Lung (tissue), 12 donors: ENCODE measurements around the gene PXYLP1. TPM values are rescaled to one million over a fixed set of nuclear protein-coding genes. Genes with fewer than 3 reads are reported as not detected.

Experiments
- ATAC-seq: fragments of 200-7000 bp; cut with Tn5 transposase; one replicate; pipeline ENCODE4 v1.9.1; 2020; ENCODE audit warnings: moderate number of reproducible peaks; ENCODE audit not compliant: insufficient read depth, low FRiP score
- DNase-seq, 3 donors: peaks; one replicate each; pipeline ENCODE4 v3.0.0-alpha.2; 2013 to 2017
- H3K27ac ChIP-seq, 2 donors: one replicate each; pipeline ENCODE4 v1.5.1; 2013; ENCODE audit warnings: mild to moderate bottlenecking in 2 of 2, moderate library complexity in 2 of 2, control low read depth in 1 of 2, inconsistent platforms in 1 of 2, low read depth in 1 of 2, low read length in 1 of 2
- H3K27me3 ChIP-seq, 3 donors: one replicate each; pipeline ENCODE4 v1.5.1; 2013; ENCODE audit warnings: low read length in 2 of 3; ENCODE audit not compliant: control insufficient read depth in 3 of 3, insufficient read depth in 3 of 3
- H3K36me3 ChIP-seq, 4 donors: one replicate each; pipeline ENCODE4 v1.5.1; 2013; ENCODE audit warnings: low read length in 4 of 4, mild to moderate bottlenecking in 1 of 4, moderate library complexity in 1 of 4; ENCODE audit not compliant: control insufficient read depth in 4 of 4, insufficient read depth in 4 of 4
- H3K4me1 ChIP-seq, 5 donors: one replicate each; pipeline ENCODE4 v1.5.1; 2013; ENCODE audit warnings: low read length in 5 of 5, mild to moderate bottlenecking in 2 of 5, moderate library complexity in 1 of 5; ENCODE audit not compliant: control insufficient read depth in 5 of 5, insufficient read depth in 5 of 5
- H3K4me3 ChIP-seq: one replicate; pipeline ENCODE4 v1.5.1; 2013; ENCODE audit warnings: mild to moderate bottlenecking, control low read depth, moderate library complexity
- H3K9ac ChIP-seq, 2 donors: one replicate each; pipeline ENCODE4 v1.5.1; 2013; ENCODE audit warnings: low read length in 2 of 2, control low read depth in 1 of 2; ENCODE audit not compliant: insufficient read depth in 1 of 2
- H3K9me3 ChIP-seq, 4 donors: one replicate each; pipeline ENCODE4 v1.5.1; 2013; ENCODE audit warnings: low read length in 3 of 4, mild to moderate bottlenecking in 1 of 4, moderate library complexity in 1 of 4; ENCODE audit not compliant: control insufficient read depth in 4 of 4, insufficient read depth in 3 of 4
- CTCF ChIP-seq: IDR thresholded peaks from 2 replicates; pipeline ENCODE4 v1.5.1; 2012; ENCODE audit warnings: mild to moderate bottlenecking; ENCODE audit errors: control extremely low read depth, extremely low read depth
- WGBS, 2 donors: extraction: QIAGEN DNeasy Blood & Tissue Kit; methylation state at CpG; one replicate each; pipeline ENCODE4 v1.1.7; 2013; 5-methylcytosine and 5-hydroxymethylcytosine counted together
- polyA plus RNA-seq, 2 donors: library from polyadenylated mRNA; stranded (reverse); fragments of 200-250 nt; gene quantifications; one replicate each; pipeline ENCODE4 v1.2.1, GENCODE V29; 2013
- total RNA-seq, 2 donors: library from RNA; depleted of rRNA in 1 of 2; stranded (reverse); fragments of >200 nt in 1 of 2; gene quantifications; one replicate each; pipeline ENCODE4 v1.2.1, GENCODE V29; 2014 to 2021
- donor health status: control.
- donor health status: control.
- donor health status: Bipolar disorder and iron deficiency.
- donor health status: healthy.
- donor health status: DM: yes; HTN: yes; CAD: no.

PXYLP1 gene
- total and polyA plus RNA-seq, 4 donors: 6.3 to 17.8 (median 7.4) TPM

DNA sequence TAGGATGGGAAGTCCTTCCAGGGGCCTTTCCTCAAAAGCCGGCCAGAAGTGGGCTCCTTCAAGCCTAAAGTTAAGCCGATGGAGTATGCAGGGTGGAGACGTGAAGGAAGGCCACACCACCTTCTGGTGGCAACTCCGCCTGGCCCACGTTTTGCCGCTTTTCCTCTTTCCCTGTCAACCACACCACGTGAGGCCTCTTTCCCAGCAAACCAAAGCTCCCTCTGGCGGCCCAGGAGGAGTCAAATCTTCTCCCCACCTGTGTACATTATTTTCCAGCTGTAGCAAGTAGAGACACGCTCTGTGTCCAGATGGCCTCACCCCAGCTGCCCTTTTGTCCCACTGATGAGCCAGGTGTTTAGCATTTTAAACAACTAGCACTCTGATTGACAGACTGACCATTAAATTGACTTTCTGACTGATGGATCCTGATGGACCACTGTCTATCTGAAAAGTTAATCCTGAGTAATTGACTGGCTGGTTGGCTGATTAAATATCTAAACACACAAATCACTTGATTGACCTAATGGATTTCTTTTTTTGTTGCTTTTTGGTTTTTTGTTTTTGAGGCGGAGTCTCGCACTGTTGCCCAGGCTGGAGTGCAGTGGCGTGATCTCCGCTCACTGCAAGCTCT lies 77.1 kb downstream of the PXYLP1 start:
- Histone ChIP-seq H3K27ac (no peak overlapping the region), H3K4me3 (no peak overlapping the region), H3K27me3 (no peaks in the 10 kb centered on the region), H3K4me1 (peaks cover 0 to 11% (median 5%) of the 10 kb centered on the region in 5 donors), H3K36me3 (no peaks in the 10 kb centered on the region), H3K9ac (no peak overlapping the region), H3K9me3 (no peaks in the 10 kb centered on the region)
- DNase-seq (peak; percentile 55 to 66 (median 57)), ATAC-seq (no peak)
- TF ChIP-seq CTCF: no peak
- WGBS, 2 donors: 62 to 65% methylated on average over 13 of the region's 13 CpGs

DNA sequence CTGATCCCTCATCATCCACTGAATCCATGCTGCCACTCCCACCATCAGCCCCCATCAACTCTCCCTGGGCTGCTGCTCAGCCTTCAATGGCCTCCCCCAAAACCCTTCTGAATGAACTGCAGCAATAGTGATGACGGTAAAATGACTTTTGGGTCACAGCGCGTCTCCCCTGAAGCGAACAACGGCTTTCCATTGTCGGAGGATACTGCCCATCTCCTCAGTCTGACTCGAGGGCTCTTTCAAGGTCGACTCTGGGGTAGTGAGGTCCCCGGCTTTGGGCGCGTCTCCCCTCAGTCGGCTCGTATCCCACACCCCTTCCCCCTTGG lies 79.5 kb downstream of the PXYLP1 start:
- no peak for TF ChIP-seq CTCF
- 2 to 8% methylated on average over 13 of the region's 13 CpGs for WGBS, 2 donors
- Histone ChIP-seq H3K4me1 (peaks cover 0 to 11% (median 5%) of the 10 kb centered on the region in 5 donors), H3K36me3 (no peaks in the 10 kb centered on the region), H3K27me3 (no peaks in the 10 kb centered on the region), H3K27ac (peak overlapping the region; percentile 45 to 77), H3K9me3 (no peaks in the 10 kb centered on the region), H3K4me3 (peak overlapping the region; percentile 43), H3K9ac (peak overlapping the region in 1 of 2 donors; percentile 73)
- DNase-seq: no peak
- ATAC-seq: no peak

- H3K9ac ChIP-seq: peak overlapping the region in 1 of 2 donors; percentile 78
These were observed 80.1 kb downstream of the PXYLP1 start for GRCh38 chr3:141311496-141312353.

More at GRCh38 chr3:141311496-141312353, 80.1 kb downstream of the PXYLP1 start:
- DNase-seq (peak; percentile 98 to 99 (median 99)), ATAC-seq (peak; percentile 99)
- 5% methylated on average over 43 of the region's 43 CpGs for WGBS, 2 donors
- H3K9me3 ChIP-seq: no peaks in the 10 kb centered on the region
- H3K4me3 ChIP-seq: peak overlapping the region; percentile 58
- H3K4me1 ChIP-seq: peaks cover 0 to 11% (median 5%) of the 10 kb centered on the region in 5 donors
- H3K36me3 ChIP-seq: no peaks in the 10 kb centered on the region
- H3K27me3 ChIP-seq: no peaks in the 10 kb centered on the region
- peak overlapping the region; percentile 52 to 89 for H3K27ac ChIP-seq
- TF ChIP-seq CTCF: peak; percentile 36
